Activated B cell treated with CpG ODN at 0.5 μM for 24 hours (primary cell): Measurements from ENCODE around the gene ANAPC16. TPM values are rescaled to one million over a fixed set of nuclear protein-coding genes. Genes with fewer than 3 reads are reported as not detected.

Source experiments
- total RNA-seq: library from RNA; stranded (reverse); gene quantifications from 2 replicates; pipeline ENCODE4 v1.2.3, GENCODE V29; 2022

ANAPC16 gene
- total RNA-seq, 1 donor from 2014 or later: 137 TPM

Other genes with a start within 250 kb of the ANAPC16 start
- gene SPOCK2, start 127.5 kb upstream of the ANAPC16 start, total RNA-seq: 24.2 and 27.8 TPM in 2 replicates
- 42.6 and 42.9 TPM in 2 replicates for gene ASCC1, start 264 bp downstream of the ANAPC16 start, total RNA-seq
- gene DDIT4, start 57.9 kb downstream of the ANAPC16 start, total RNA-seq: 175 and 180 TPM in 2 replicates
- 39.0 and 39.9 TPM in 2 replicates for gene DNAJB12, start 138.9 kb downstream of the ANAPC16 start, total RNA-seq